Esophagus mucosa (tissue), 1 donor: ENCODE data around the gene MLYCD. TPM values are rescaled to one million over a fixed set of nuclear protein-coding genes. Genes with fewer than 3 reads are reported as not detected.

Experiments used
- ATAC-seq: fragments of 200-7000 bp; cut with Tn5 transposase; one replicate; pipeline ENCODE4 v1.9.1; 2020
- total RNA-seq: library from RNA; stranded (reverse); gene quantifications from one replicate; pipeline ENCODE4 v1.2.4, GENCODE V29; 2023
- donor health status: DM: yes; HTN: yes; CAD: no.

MLYCD gene
- total RNA-seq, 1 donor from 2014 or later = 2.1 TPM

DNA sequence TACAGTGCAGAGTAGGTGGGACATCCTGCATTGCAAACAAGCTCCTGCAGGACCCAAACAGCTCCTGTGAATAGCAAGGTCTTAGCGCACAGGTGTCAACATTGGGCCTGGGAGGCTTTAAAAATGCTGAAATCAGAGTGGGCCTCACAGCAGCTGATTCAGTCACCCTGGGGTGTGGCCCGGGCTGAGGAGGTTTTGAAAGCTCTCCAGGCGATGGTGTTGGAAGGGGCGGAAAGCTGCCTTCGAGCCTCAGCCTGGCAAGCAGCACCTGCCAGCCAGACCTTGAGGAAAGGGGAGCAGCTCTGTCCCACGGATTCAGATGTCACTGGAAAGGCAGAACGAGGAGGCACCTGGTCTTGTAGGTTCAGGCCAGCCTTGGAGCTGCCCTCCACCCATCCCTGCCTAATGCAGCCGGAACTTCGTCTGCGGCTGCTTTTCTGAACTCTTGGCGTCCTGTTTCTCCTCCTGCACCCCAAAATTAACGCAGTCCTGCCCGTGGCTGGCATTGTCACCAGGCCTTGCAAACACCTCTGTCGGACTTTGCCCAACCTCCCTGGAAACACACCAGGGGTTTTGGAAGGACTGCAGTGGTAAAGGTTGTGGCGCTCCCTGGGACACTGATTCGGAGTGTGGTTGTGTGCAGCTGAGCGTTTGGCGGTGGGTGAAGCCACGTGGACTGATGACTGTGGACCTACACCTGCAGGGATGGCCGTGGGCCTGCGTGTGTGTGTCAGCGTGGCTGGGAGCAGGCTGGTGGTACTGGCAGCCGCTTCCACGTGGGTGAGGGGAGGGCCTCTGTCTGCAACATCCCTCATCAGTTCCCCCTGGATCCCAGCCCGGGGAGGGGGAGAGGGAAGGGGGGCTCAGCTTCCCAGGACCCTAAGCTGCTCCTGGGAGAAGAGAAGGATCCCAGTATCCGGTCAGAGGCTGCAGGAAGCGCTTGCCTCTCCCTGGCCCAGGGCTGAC is 72.5 kb downstream of the MLYCD start:
- ATAC-seq = no peak

DNA sequence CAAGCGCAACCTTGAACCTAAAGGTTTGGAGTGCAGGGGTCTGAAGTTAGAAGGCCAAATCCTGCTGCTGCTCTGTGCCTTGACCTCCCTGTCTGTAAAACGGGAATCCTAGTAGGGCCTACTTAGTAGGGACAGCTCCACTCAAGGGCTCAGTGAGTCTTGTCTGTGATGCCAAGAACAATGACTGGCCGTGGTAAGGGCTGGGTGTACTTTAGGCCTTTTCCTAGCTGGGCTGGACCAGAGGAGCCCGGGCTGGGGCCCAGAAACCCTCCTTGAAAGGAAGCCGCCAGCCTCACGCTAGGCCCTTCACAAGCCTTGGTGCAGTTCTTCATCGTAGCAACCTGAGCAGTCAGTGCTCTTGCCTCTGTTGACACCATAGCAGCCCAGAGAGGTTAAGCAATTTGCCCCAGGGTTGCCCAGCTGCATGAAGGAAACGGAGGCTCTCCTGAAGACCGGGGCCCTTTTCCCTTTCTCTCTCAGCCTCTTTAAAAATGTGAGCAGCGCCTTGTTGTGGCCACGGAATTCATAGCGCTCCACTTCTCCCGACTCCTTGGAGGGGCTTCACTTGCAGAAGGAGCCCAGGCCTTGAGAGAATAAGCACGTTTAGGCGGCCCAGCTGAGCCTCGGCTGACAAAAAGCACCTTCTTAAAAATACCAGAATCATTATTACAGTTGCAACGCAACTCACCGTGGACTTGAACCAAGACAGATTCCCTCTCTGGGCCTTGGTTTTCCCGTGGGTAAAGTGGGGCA is 73.5 kb downstream of the MLYCD start:
- no peak for ATAC-seq

DNA sequence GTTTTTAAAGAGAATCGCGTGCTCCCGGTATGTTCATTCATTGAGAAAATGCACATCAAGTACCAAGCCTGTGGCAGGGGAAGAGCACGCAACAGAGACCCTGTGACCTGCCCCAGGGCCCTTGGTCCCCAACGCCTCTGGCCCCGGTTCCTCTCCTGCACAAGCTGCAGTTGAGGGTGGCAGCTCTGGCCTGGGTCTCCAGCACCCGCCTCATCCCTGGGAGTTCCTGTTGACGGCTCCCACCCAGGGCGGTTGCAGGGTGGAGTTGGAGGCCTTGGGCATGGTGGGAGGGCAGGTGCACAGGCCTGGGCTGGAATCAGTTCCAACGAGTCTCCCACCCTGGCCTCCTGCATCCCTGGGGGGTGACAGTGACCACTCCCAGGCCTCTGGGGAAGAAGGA is 74.2 kb downstream of the MLYCD start:
- ATAC-seq = no peak

DNA sequence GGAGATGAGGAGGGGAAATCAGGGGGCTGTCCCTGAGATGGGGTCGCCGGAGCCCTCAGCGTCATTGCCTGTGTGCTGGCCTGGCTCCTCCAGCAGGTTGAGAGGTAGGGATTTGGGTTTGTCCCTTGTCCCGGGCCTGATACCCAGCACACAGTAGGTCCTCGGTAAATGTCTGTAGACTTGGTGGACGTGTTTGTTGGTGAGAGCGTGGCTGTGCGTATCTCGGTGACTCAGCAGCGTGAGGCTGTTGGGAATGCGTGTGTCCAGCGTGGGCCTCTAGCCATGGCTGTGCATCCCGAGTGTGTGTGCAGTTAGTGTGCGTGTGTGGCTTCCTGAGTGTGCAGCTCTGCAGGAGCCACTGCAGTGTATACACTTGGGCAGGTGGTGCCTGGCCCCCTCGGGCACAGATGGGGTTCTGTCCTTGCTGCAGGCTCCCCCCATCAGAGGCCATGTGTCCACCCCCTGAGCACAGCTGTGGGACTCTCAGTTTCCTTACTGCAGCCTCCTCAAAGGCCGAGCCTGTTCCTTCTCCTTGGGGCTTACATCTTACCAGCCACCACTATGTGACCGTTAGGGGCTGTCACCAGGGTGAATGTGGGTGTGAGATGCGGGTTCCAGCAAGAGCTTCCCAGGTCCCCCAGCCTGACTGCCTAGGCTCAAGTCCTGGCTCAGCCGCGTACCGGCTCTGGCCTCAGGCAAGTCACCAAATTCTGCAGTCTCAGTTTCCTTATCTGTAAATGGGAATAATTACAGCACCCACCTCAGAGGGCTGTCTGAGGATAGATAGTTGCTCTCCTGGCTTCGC is 74.9 kb downstream of the MLYCD start:
- ATAC-seq = no peak

DNA sequence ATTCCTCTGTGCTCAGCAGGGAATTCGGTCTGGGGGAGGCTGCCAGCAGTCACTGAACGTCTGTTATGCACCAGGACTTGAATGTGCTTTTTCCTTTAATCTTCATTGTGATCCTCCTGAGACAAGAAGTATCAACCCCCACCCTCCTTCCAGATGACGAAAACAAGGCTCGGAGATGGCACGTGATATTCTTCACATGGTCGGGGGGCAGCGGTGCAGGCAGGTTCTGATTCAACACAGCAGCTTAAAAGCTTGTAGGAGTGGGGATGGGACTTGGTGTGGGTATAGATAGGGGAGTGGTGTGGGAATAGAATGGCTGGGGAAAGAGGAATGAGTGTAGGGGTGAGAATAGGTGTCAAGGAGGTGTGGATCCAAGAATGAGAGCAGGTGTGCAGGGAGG is 75.6 kb downstream of the MLYCD start:
- ATAC-seq = no peak

DNA sequence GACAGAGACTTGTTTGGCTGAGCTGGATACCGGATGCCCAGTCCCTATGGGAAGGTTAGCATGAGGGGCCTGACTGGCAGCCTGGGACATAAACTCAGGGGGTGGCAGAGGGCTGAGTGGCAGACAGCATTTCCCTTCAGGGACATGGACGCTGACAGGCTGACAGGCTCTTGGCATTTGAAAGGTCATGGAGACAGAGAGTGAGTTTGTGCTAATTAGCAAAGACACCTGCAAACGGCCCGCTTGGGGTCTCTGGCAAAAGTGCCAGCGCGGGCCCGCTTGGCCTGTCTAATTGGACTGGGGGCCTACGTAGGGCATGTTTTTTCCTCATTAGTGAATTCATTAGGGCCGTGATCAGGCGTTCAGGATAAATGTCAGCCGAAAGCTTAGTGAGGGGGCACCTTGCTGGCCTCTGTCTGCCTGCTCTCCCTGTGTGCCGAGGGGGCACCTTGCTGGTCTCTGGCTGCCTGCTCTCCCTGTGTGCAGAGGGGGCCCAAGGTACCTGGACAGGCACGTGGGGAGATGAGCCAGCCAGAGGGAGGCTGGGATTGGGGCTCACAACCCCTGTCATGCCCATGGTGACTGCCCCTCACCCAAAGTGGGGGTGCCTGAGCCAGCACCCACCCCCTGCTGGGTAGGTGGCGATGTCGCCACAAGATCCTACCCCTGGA is 76.8 kb downstream of the MLYCD start:
- no peak for ATAC-seq

Other genes starting within 250 kb of the MLYCD start
- 182 TPM for gene HSBP1, start 91.1 kb upstream of the MLYCD start, total RNA-seq
- 5.6 TPM for gene OSGIN1, start 54.1 kb downstream of the MLYCD start, total RNA-seq
- gene NECAB2, start 69.1 kb downstream of the MLYCD start, total RNA-seq = not detected
- gene SLC38A8, start 143.7 kb downstream of the MLYCD start, total RNA-seq = not detected
- gene MBTPS1, start 217.8 kb downstream of the MLYCD start, total RNA-seq = 37.3 TPM
- 8.6 TPM for gene HSDL1, start 246.1 kb downstream of the MLYCD start, total RNA-seq
- 0.16 TPM for gene DNAAF1, start 246.2 kb downstream of the MLYCD start, total RNA-seq